HG03354 (cell line): ENCODE data around the gene SESN2.

Experiments used
- ATAC-seq: cut with Tn5 transposase; IDR thresholded peaks from one replicate; pipeline ENCODE4 v1.9.1; 2021; ENCODE audit warnings: mild to moderate bottlenecking; ENCODE audit not compliant: unreplicated experiment, poor library complexity, severe bottlenecking

The SESN2 gene

GRCh38 chr1:28249013-28249865, 10.1 kb upstream of the SESN2 start:
- ATAC-seq = no peak

DNA sequence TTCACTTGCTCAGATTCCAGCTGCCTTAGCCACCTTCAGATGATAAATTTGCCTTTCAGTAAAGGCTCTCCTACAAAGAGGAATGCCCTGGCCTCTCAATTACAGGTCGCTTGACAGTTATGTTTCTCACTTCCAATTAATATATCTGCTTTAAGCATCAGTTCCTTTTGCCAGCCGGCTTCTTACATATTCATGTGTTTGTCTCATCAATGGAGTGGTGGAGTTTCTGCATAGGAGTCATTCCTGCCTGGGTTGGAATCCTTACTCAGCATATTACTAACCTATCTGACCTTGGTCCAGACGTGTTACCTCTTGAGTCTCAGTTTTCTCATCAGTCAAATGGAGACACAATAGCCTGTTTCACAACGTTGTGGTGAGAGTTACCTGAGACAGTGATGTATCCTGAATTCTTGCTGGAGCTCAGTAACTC, 9.4 kb upstream of the SESN2 start:
- ATAC-seq = no peak

GRCh38 chr1:28256197-28256827, 3.0 kb upstream of the SESN2 start:
- no peak for ATAC-seq

DNA sequence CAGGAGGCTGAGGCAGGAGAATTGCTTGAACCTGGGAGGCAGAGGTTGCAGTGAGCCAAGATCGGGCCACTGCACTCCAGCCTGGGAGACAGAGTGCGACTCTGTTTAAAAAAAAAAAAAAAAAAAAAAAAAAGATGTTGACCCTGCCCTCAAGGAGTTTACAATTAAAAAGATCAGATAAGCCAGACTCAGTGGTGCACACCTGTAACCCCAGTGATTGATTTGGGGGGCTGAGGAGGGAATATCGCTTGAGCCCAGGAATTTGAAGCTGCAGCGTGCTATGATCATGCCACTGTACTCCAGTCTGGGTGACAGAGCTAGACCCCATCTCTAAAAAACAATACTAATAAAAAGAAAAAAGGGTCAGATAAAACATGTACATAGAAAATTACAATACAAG, 1.6 kb upstream of the SESN2 start:
- ATAC-seq = no peak

GRCh38 chr1:28258628-28259251, 578 bp upstream of the SESN2 start:
- no peak for ATAC-seq

- no peak for ATAC-seq
Observed at GRCh38 chr1:28259934-28260802, 850 bp downstream of the SESN2 start.

DNA sequence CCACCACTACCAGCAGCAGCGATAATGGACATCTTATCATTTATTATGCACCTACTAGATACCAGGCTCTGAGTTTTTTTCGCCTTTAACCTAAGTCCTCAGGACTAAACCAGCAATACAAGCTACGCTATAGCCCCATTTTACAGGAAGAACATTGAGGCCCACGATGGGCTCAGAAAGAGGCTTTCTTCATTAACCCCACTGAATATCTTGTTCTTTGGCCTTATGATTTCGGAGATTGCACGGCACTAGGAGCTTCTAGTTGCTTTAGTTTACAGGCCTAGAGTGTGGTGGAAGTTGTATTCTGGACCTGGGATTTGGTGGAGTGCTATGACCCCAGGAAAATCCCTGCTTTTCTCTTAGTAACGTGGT, 1.5 kb downstream of the SESN2 start:
- no peak for ATAC-seq

DNA sequence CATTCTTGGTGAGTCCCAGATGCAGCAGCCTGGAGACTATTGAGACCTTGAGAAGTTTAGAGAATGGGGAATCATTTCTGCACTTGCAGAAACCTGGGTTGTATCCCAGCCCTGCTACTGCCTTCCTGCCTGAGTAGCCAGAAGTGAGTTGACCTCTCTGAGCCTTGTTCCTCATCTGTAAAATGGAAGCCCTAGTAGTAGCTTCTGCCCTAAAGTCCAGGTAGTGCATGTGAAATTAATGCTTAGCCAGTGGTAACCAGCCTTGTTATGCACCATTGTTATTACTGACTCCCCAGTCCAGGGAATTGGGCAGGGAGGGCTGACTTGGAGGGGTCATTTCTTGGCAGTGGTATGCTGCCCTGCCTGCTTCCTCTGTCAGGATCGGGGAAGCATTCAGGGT, 5.6 kb downstream of the SESN2 start:
- no peak for ATAC-seq

GRCh38 chr1:28265577-28265976, 6.3 kb downstream of the SESN2 start:
- ATAC-seq = no peak

- ATAC-seq = no peak
Observed at GRCh38 chr1:28266920-28267322, 7.6 kb downstream of the SESN2 start.

DNA sequence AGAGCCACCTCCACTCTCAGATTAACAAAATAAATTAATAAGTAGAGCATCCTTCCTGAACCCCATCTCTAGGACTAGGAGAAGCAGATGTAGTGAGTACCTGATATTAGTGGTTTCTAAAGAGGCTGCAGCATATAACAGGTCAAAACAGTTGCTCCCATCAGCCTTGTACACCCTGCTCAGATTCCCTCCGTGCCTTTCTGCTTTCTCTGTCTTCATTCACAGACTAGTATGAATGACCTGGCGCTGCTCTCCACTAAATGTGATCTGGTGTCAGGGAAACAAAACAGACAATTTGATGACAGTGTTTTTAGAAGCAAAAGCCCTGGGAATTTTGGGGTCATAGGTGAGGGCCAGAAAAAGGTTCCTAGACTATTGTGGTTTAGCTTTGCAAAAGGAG, 8.3 kb downstream of the SESN2 start:
- ATAC-seq = no peak

DNA sequence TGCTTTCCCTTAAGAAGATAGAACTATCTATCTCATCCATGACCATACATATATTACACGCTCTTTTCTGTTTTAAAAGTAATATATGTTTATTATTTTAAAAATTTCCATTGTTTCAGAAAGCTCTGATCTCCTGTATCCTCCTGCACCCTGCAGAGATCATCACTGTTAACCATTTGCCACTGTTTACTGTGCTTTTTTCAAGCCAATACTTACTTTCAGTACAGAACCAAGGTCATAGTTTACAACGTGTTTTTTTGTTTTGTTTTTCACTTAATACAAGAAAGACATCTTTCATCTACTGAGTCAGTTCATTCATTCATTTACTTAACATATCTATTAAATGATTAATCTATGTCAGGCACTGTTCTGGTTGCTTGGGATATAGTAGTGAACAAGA, 10.2 kb downstream of the SESN2 start:
- ATAC-seq = no peak

GRCh38 chr1:28272215-28272852, 13.0 kb downstream of the SESN2 start:
- ATAC-seq = no peak

GRCh38 chr1:28273216-28273860, 14.0 kb downstream of the SESN2 start:
- no peak for ATAC-seq

GRCh38 chr1:28278763-28279162, 19.4 kb downstream of the SESN2 start:
- no peak for ATAC-seq

DNA sequence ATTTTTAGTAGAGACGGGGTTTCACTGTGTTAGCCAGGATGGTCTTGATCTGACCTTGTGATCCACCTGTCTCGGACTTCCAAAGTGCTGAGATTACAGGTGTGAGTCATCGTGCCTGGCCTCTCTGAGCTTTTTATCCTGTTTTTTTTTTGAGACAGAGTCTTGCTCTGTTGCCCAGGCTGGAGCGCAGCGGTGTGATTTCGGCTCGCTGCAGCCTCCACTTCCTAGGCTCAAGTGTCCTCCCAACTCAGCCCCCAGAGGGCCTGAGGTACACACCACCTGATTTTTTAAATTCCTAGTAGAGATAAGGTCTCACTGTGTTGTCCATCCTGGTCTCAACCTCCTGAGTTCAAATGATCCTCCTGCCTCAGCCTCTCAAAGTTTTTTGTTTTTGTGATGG, 20.4 kb downstream of the SESN2 start:
- no peak for ATAC-seq

DNA sequence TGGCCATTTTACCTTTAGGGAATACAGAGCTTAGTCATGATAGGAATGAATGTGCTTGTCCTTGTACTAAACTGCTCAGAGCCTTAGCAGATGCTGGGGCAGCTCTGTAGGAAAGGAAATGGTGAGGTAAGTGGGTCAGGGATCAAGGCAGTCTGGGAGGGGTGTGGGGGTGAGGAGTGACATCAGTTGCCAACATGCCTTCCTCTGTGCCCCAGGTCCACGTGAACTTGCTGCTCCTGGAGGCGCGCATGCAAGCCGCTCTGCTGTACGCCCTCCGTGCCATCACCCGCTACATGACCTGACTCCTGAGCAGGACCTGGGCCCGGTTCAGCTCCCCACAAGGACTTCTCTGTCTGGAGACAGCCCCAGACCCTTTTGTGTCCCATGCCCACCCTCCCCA, 21.2 kb downstream of the SESN2 start:
- no peak for ATAC-seq

DNA sequence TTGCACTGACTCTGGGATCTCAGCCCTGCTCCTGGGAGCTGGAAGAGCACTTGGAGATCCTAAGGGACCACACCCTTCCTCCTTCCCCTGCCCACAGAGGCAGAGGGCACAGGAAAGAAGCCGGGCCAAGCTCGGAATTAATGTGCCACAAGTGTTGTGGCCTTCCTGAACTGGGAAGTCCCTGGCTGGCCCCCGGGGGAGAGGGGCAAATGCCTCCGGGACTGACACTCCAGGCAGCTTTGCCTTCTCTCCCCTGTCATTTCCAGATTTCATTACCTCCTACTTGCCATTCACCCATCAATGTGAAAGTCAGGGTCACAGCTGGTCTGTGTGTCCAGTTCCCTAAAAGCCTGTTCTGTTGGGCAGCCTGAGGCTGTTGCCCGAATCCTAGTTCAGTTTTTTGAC, 21.7 kb downstream of the SESN2 start:
- no peak for ATAC-seq
